HK-2 (cell line): ENCODE data around the gene SAPCD2.
A peak's percentile ranks its signal among the peaks of the same experiment; 100 is the strongest.
"Not testable (repeated sequence)": the region's sequence is repeated elsewhere in the genome, so short reads cannot be mapped to it uniquely, and the experiment has no call there.

Source experiments
- DNase-seq: peaks from one replicate; pipeline ENCODE4 v3.0.0-alpha.2; 2018; ENCODE audit not compliant: unreplicated experiment

The SAPCD2 gene

DNA sequence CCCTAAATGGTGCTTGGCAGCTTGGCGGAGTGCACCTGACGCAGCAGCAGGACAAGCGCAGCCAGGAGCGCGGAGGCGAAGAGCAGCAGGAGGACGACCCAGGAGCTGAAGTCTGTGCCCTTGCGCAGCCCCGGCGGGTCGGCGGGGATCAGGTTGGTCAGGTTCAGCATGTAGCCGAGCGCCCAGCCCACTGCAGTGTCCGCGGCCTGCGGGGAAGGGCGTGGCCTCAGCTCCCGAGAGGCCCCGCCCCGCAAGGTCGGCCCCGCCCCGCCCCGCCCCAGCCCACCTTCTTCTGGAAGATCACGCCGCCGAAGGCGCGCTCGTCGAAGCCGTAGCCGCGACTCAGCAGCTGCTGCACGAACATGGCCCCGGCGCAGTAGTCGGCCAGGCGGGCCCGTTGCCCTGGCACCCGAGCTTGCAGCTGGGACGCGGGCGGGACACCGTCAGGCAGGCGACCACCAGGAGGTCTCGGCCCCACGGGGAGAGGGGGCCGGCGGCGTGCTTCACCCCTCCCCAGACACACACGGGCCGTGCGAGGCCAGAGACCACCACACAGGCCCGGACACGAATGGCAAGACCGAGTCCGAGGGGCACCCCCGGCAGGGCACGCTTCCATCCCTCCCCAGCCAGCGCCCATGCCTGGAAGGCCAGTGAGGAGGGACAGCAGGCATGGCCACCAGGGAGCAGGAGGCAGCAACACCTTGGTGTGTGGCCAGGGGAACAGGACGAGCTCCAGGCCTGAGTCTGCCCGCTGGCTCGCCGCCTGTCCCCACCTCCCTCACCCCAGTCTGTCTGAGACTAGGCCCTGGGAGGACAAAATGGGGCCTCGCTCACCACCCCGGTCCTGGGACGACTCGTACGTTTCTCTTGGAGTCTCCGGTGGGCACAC is 21.5 kb downstream of the SAPCD2 start:
- DNase-seq, result no peak

GRCh38 chr9:137046088-137046787 is 24.1 kb downstream of the SAPCD2 start, which contains the start of gene NPDC1:
Gene NPDC1, minus strand, starts transcription at chr9:137046177. Its CDS starts 188 bp downstream, at chr9:137045989.
- DNase-seq, result peak; percentile 90

DNA sequence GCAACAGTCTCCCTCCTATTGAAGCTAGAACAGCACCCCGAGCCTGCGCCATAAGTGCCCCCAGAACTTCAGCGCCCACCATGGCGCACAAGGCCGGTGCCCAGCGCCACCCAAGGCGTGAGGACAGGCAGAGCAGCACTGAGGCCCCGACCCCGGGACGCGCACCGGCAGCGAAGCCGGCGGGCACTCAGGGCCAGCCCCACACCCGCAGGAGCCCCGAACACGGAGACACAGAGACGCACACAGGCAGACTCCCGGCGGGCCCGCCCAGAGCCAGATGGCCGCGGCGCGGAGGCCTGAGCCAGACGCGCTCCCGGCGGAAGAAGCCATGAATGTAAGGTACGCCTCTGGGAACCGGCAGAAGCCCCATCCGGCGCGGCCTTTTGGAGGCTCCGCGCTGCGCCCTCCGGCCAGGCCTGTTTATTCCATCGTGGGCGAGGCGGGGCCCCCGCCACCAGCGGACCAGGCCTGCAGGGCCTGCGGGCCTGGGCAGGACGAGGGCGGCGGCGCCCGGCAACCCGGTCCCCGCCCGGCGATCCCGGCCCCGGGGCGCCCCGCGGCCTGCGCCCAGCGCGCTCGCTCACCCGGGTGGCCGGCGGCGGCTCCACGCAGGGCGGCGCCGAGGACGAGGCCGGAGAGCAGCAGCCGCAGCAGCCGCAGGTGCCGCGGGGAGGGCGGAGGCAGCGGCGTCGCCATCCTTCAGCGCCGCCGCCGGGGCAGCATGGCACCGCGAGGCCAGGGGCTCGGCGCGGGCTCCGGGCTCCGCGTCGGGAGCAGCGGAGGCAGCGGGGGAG is 24.9 kb downstream of the SAPCD2 start:
- peak; percentile 60 for DNase-seq

DNA sequence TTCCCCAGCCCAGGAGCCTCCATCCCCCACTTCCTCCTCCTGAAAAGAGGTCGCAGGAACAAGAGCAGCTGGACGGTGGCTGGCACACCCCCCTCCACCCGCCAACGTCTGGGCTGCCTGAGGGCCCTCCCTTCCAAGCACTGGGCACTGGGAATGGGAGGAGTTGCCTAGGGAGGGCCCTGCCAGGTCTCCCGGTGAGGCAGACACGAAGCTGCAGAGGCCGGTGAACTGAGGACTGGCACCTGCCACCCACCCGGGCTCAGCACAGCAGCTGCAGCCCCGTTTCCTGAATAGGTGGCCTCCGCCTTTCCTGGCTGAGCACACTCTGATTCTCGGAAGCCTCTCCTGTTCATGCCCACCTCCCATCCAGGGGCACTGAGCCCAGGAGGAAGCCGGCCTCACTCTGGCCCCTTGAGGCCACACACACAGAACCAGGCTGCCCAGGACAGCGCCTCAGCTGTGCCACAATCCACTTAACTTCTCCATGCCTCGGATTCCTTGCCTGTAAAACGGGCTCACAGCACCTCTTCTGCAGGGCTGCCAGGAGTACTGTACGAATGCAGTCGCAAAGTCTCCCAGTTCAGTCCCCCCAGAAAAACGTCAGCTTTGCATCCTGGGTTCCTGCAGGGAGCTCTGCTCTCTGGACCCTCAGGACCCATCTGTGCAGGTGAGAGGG is 25.7 kb downstream of the SAPCD2 start:
- DNase-seq, result peak; percentile 40

- DNase-seq, result no peak
These were observed 26.3 kb downstream of the SAPCD2 start for GRCh38 chr9:137044037-137044436.

DNA sequence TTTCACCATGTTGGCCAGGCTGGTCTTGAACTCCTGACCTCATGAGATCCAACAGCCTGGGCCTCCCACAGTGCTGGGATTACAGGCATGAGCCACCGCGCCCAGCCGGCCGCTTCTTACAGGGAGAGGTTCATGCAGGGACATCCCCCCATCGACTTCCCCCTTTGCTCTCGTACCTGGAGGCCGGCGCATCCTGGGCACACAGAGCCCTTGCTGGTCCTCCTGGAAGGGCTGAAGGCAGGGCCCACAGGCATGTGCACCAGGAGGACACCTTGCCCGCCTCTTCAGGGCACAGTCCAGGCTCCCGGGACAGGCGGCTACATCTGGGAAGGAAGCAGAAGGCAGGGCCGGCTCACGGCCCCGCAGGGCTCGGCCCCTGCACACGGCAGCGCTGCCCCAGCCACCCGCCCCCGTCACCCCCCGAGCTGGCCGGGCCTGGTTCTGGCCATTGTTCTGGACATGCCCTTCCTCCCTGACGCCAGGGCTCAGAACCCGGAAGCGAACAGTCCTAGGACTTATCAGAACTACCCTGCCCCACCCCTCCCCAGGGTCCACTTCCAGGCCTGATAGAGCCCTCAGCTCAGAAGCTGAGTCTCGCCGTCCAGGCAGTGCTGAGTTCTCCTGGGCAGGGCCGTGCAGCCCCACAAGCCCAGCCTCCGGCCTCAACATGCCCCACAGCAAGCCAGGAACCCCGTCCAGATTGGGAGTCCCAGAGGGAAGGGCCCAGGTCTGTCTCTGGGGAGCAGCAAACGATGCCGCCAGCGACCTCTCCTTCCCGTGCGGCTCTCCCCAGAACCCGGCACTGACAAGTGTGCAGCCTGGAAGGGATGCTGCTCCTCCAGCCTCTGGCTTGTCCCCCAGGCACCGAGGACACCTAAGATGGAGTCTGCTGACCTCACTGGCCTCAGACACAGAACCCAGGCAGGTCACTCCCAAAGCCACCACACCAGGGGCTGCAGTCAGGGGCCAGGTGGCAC is 27.3 kb downstream of the SAPCD2 start:
- no peak for DNase-seq

- DNase-seq, result no peak
These were observed 29.2 kb downstream of the SAPCD2 start for GRCh38 chr9:137041124-137041523.

DNA sequence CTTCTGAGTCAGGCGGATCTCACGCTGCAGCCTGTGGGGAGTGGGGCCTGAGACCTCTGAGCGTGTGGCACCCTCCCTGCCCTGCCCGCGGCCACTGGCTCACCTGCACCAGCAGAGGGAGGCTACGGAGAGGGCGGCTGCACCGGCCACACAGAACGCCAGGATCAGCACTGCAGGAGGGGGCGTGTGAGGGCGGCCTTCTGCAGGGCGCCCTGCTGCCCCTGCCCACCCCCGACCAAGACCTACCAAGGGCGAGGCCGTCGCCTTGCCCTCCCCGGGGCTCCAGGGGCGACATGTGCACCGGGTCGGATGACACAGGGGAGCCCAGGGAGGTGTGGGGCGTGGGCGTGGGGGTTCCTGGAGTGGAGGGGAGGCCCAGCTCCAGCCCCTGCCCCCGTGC is 29.8 kb downstream of the SAPCD2 start:
- no peak for DNase-seq

- no peak for DNase-seq
These were observed 30.6 kb downstream of the SAPCD2 start for GRCh38 chr9:137039611-137040366.

DNA sequence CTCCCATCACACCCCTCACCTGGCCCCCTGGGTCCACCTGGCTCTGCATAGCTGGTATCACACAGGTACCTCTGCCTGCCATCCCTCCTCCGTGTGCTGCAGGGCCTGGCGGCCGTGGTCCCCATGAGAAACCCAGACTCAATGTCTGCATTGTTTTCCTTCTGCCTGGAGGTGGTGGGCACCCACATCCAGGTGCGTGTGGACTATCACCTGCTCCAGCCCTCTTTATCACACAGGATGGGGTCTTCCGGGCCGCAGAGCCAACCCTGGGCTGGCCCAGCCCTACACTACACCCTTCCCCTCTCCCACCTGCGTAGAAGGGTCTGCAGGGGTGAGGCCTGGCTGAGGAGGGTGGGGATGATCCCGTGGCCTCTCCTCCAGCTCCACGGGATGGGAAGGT is 31.4 kb downstream of the SAPCD2 start:
- DNase-seq, result no peak

DNA sequence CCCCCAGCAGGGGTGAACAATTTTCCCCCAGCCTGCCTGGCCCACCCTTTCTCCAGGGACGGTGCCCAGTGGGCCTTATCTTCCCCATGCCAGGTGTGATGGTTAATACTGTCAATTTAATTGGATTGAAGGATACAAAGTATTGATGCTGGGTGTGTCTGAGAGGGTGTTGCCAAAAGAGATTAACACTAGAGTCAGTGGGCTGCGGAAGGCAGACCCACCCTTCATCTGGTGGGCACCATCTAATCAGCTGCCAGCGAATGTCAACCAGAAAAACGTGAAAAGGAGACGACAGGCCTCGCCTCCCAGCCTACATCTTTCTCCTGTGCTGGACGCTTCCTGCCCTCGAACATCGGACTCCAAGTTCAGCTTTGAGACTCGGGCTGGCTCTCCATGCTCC is 32.9 kb downstream of the SAPCD2 start:
- no peak for DNase-seq

DNA sequence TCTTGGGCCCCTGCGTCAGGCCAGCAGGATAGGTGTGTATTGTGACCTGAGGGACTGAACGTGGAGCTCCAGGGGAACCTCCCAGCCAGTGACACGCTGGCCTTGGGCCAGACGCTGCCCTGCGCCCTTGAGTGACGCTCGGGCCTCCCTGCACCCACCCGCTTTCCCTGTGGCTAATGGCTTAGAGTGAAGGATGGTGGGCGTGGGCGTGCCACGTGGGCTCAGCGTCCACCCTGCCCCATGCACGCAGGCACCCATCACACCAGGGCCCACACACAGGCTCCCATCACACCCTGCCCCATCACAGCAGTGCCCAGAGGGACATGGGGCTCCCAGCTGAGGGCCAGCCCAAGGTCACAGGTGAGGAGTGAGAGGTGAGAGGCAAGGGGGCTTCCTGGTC is 33.3 kb downstream of the SAPCD2 start:
- DNase-seq, result no peak

- DNase-seq, result no peak
These were observed 34.4 kb downstream of the SAPCD2 start for GRCh38 chr9:137035937-137036336.

- no peak for DNase-seq
These were observed 34.9 kb downstream of the SAPCD2 start for GRCh38 chr9:137035507-137035834.

DNA sequence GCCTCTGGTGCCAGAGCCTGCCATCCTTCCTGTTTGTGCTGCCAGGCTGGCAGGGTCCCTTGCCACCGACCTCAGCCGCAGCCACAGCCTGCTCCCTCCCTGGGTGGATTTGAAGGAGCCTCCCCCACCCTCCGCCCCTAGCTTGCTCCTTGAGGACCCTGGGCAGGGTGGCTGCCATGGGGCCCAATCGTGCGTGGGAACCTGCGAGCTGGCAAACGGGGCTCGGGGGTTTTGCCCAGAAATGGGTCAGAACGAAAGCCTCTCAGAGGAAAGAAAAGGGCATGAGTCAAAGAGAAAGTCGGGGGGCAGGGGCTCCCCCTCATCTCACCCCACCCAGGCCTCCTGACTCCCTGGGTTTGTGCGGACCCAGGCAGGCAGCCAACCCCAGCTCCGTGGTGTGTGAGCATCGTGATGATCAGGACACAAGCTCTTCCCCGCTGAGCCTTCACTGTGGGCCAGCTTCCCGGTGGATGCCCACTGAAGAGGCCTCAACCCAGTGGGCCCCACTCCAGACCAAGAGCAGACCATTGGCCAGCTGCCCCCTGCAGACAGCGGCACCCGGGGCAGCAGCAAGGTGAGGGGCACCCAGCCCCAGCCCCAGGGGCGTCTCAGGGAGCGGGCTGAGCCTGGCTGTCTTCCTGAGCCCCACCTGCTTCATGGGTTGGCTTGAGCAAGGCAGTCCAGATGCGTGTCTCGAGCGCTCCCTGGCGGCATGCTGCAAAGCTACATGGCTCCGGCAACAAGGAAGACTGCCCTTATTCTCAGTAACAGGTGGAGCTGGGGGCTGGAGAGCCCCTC is 35.4 kb downstream of the SAPCD2 start:
- peak; percentile 84 for DNase-seq

GRCh38 chr9:137034039-137034708 is 36.2 kb downstream of the SAPCD2 start:
- no peak for DNase-seq

GRCh38 chr9:137033481-137033880 is 36.9 kb downstream of the SAPCD2 start:
- DNase-seq, result not testable (repeated sequence)

GRCh38 chr9:137032858-137033257 is 37.5 kb downstream of the SAPCD2 start:
- no peak for DNase-seq
